ENCODE results near the gene SLIT3.

Gene SLIT3

GRCh38 chr5:168613396-168613795, 687.5 kb downstream of the SLIT3 start:
- Histone ChIP-seq H3K27me3 (ENCODE audit: control insufficient read depth, low read length) (no peaks in the 10 kb centered on the region; the same call in 1 of the 2 replicates), H3F3A (ENCODE audit: control insufficient read depth, insufficient read depth) (no peaks in the 10 kb centered on the region), H3K79me2 (ENCODE audit: control insufficient read depth, low read length) (no peaks in the 10 kb centered on the region), H3K36me3 (ENCODE audit: control insufficient read depth, low read length) (no peaks in the 10 kb centered on the region), H3K27ac (ENCODE audit: low read depth, low read length) (no peak overlapping the region), H3K4me1 (ENCODE audit: control insufficient read depth, low read length) (no peaks in the 10 kb centered on the region), H3K4me2 (ENCODE audit: low read length) (no peak overlapping the region), H3K4me3 (ENCODE audit: low read length) (no peak overlapping the region), H3K9me2 (replicated peaks; ENCODE audit: control insufficient read depth, low read length) (no peaks in the 10 kb centered on the region), H4K20me1 (ENCODE audit: control insufficient read depth, insufficient read depth, low read depth, low read length) (no peaks in the 10 kb centered on the region), H3K9me3 (ENCODE audit: control insufficient read depth, insufficient read depth, low read length) (no peaks in the 10 kb centered on the region)
- TF ChIP-seq CTCF (IDR thresholded peaks at IDR 0.05; ENCODE audit: low read depth, low read length, poor library complexity, severe bottlenecking) (no peak), EZH2phosphoT487 (IDR thresholded peaks at IDR 0.05; ENCODE audit: borderline replicate concordance, low read length) (no peak)

- Histone ChIP-seq H3K36me3 (ENCODE audit: control insufficient read depth, low read length) (no peaks in the 10 kb centered on the region), H3K4me1 (ENCODE audit: control insufficient read depth, low read length) (no peaks in the 10 kb centered on the region), H4K20me1 (ENCODE audit: control insufficient read depth, insufficient read depth, low read depth, low read length) (no peaks in the 10 kb centered on the region), H3K9me2 (replicated peaks; ENCODE audit: control insufficient read depth, low read length) (no peaks in the 10 kb centered on the region), H3K79me2 (ENCODE audit: control insufficient read depth, low read length) (no peaks in the 10 kb centered on the region), H3K27ac (ENCODE audit: low read depth, low read length) (no peak overlapping the region), H3K27me3 (ENCODE audit: control insufficient read depth, low read length) (no peaks in the 10 kb centered on the region; the same call in 1 of the 2 replicates), H3K4me3 (ENCODE audit: low read length) (no peak overlapping the region), H3K9me3 (ENCODE audit: control insufficient read depth, insufficient read depth, low read length) (no peaks in the 10 kb centered on the region), H3K4me2 (ENCODE audit: low read length) (no peak overlapping the region), H3F3A (ENCODE audit: control insufficient read depth, insufficient read depth) (no peaks in the 10 kb centered on the region)
- TF ChIP-seq CTCF (IDR thresholded peaks at IDR 0.05; ENCODE audit: low read depth, low read length, poor library complexity, severe bottlenecking) (no peak), EZH2phosphoT487 (IDR thresholded peaks at IDR 0.05; ENCODE audit: borderline replicate concordance, low read length) (no peak)
These were observed 687.9 kb downstream of the SLIT3 start for GRCh38 chr5:168612996-168613395.

- TF ChIP-seq CTCF (IDR thresholded peaks at IDR 0.05; ENCODE audit: low read depth, low read length, poor library complexity, severe bottlenecking) (no peak), EZH2phosphoT487 (IDR thresholded peaks at IDR 0.05; ENCODE audit: borderline replicate concordance, low read length) (no peak)
These were observed 688.8 kb downstream of the SLIT3 start for GRCh38 chr5:168612123-168612522.

More at GRCh38 chr5:168612123-168612522, 688.8 kb downstream of the SLIT3 start:
- no peak overlapping the region for H3K4me3 ChIP-seq (ENCODE audit: low read length)
- H3K4me2 ChIP-seq (ENCODE audit: low read length), result no peak overlapping the region
- no peaks in the 10 kb centered on the region for H3K9me2 ChIP-seq (replicated peaks; ENCODE audit: control insufficient read depth, low read length)
- H3F3A ChIP-seq (ENCODE audit: control insufficient read depth, insufficient read depth), result no peaks in the 10 kb centered on the region
- H3K9me3 ChIP-seq (ENCODE audit: control insufficient read depth, insufficient read depth, low read length), result no peaks in the 10 kb centered on the region
- no peaks in the 10 kb centered on the region for H3K79me2 ChIP-seq (ENCODE audit: control insufficient read depth, low read length)
- no peaks in the 10 kb centered on the region for H3K36me3 ChIP-seq (ENCODE audit: control insufficient read depth, low read length)
- no peaks in the 10 kb centered on the region for H3K4me1 ChIP-seq (ENCODE audit: control insufficient read depth, low read length)
- no peak overlapping the region for H3K27ac ChIP-seq (ENCODE audit: low read depth, low read length)
- no peaks in the 10 kb centered on the region; the same call in 1 of the 2 replicates for H3K27me3 ChIP-seq (ENCODE audit: control insufficient read depth, low read length)
- no peaks in the 10 kb centered on the region for H4K20me1 ChIP-seq (ENCODE audit: control insufficient read depth, insufficient read depth, low read depth, low read length)

All from DOHH2 (cell line).